ENCODE data around the gene TM9SF1.

Gene TM9SF1

GRCh38 chr14:24195186-24196070 lies at the start of gene TM9SF1:
TSS of gene TM9SF1 (minus strand) at chr14:24195441. CDS start at chr14:24195019, 422 bp downstream.
- peak; percentile 55 for DNase-seq

DNA sequence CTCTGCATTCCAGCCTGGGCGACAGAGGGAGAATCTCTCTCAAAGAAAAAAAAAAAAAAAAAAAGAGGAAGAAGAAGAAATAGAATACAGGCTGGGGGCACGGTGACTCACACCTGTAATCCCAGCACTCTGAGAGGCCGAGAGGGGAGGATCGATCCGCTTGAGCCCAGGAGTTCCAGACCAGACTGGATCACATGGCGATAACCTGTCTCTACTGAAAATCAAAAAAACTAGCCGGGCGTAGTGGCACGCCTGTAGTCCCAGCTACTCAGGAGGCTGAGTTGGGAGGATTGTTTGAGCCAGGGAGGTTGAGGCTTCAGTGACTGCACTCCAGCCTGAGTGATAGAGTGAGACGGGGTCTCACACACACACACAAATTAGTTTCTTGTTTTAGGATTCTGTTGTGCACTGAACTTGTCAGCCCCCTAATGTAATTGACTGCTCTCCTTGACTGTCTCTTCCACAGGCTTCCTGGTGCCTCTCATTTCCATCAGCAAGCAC lies 48.1 kb upstream of the TM9SF1 start:
- no peak for DNase-seq

- peak; percentile 87 for DNase-seq
Observed at GRCh38 chr14:24241829-24242443, 46.7 kb upstream of the TM9SF1 start.

DNA sequence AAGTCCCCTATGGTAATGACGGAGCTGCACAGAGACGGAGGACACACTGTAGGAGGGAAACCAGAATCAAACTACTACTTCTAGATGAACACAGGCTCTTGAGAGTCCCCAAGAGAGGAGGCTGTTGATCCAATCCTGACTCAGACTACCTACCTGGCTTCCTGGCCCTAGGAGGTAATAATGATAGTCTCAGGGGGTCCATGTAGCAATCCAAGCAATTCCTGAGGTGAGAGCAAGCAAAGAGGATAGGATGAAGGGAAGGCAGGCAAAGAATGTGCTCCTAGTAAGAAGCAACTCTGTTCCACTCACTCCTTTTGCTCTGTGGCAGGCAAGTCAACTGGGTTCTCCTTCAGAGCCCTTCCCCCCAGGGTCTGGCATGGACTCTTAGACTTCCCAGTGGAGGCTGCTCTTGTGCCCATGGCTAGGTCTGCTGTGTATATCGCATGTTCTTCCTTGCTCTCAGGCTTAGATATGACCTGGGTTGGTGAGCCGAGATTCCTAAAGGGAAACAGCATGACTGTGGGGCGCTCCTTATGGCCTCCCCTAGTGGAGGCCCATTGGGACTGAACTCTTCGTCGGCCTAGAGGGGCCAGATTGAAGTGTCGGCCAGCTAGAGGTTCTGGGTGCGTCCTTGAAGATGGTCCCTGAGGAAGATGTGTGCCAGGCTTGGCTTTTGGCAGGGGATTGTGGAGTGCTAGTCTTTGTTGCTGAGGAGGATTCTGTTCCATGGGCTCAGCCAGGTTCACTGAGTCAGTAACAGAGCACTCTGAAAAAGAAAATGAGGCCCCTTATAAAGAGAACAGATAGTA lies 45.1 kb upstream of the TM9SF1 start:
- no peak for DNase-seq

- DNase-seq: no peak
Observed at GRCh38 chr14:24238527-24239037, 43.3 kb upstream of the TM9SF1 start.

DNA sequence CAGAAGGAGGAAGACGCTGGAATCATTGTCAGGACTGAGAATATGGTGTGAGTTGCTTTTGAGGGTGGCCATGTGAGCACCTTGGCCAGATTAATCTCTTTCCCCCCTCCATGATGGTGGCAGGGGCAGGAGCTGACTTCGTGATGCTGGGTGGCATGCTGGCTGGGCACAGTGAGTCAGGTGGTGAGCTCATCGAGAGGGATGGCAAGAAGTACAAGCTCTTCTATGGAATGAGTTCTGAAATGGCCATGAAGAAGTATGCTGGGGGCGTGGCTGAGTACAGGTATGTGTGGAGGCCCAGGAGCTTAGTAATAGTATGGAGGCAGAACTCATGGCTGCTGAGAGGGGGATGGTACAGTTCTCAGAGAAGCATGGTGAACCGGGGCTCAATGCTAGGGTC lies 42.9 kb upstream of the TM9SF1 start:
- no peak for DNase-seq

DNA sequence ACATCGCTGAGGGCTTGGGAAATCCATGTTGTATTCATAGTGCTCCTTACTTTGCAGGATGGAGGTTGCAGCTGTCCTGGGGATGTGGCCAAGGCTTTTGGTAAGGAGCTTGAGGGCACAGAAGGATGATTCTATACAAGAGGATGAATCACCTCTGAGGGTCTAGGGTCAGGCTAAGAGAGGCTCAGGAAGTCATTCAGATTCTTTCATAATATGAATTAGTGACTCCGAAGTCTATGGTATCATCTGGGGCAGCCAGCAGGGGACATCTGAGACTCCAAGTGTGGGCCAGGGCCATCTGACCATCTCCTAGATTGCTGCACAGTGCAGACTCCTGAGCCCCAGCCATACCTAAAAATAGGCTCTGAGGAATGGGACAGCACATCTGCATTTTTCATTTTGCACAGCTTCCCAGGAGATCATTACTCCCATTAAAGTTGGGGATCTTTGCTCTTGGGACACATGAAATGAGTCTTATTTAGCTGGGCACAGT lies 42.3 kb upstream of the TM9SF1 start:
- no peak for DNase-seq

GRCh38 chr14:24236689-24237462 lies 41.6 kb upstream of the TM9SF1 start:
- DNase-seq: no peak

GRCh38 chr14:24235804-24236688 lies 40.8 kb upstream of the TM9SF1 start:
- no peak for DNase-seq

GRCh38 chr14:24234095-24235005 lies 39.1 kb upstream of the TM9SF1 start:
- DNase-seq: no peak

DNA sequence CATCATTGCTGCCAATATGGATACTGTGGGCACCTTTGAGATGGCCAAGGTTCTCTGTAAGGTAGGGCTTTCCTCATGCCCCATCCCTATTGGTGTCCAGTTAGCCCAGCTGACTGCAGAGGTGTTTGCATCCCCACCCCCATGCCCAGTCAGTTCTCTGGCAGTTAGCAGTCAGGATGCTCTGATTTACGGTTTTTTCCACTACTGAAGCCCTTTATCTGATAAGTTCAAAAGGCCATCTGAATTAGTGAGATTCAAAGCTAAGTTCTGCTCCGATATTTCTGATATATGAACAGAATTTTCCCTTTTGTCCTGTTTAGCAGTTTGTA lies 38.3 kb upstream of the TM9SF1 start:
- DNase-seq: no peak

- DNase-seq: no peak
Observed at GRCh38 chr14:24232645-24233537, 37.6 kb upstream of the TM9SF1 start, which contains the start of gene GMPR2. TSS of gene GMPR2 (plus strand) at chr14:24232929. CDS start at chr14:24233254, 325 bp downstream.

- peak; percentile 71 for DNase-seq
Observed at GRCh38 chr14:24232121-24232644, 36.9 kb upstream of the TM9SF1 start, which contains the start of gene NEDD8. TSS of gene NEDD8 (minus strand) at chr14:24232367. CDS start at chr14:24232267, 100 bp downstream.

- DNase-seq: no peak
Observed at GRCh38 chr14:24231263-24232120, 36.3 kb upstream of the TM9SF1 start.

DNA sequence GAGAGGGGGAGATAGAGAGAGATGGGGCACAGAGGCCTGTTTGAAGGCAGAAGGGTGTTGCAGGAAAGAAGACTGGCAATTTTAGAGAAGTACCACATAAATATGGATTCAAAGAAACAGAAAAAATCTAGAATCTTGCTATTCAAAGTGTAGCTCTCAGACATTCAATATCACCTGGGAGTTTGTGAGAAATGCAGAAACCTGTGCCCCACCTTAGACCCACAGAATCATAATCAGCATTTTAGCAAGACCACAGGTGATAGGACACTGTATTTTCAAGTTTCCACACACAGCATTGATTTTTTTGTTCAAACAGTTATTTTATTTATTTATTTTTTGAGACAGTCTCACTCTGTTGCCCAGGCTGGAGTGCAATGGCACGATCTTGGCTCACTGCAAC lies 33.7 kb upstream of the TM9SF1 start:
- DNase-seq: no peak

- no peak for DNase-seq
Observed at GRCh38 chr14:24226473-24226872, 31.2 kb upstream of the TM9SF1 start.

GRCh38 chr14:24224618-24225071 lies 29.4 kb upstream of the TM9SF1 start:
- no peak for DNase-seq

Data from GOT3 (cell line).